Lower lobe of right lung (tissue), 2 donors: ENCODE results near the gene TRIM16. TPM values are rescaled to one million over a fixed set of nuclear protein-coding genes. Genes with fewer than 3 reads are reported as not detected.
"Not testable (repeated sequence)": the region's sequence is repeated elsewhere in the genome, so short reads cannot be mapped to it uniquely, and the experiment has no call there.

Source experiments
- ATAC-seq, 2 donors: fragments of 200-7000 bp; cut with Tn5 transposase; one replicate each; pipeline ENCODE4 v1.9.1; 2020 to 2022; ENCODE audit warnings: mild to moderate bottlenecking in 2 of 2, moderate library complexity in 2 of 2
- DNase-seq: peaks from one replicate; pipeline ENCODE4 v3.0.0-alpha.2; 2020
- H3K27ac ChIP-seq: fragments of 200-600 bp; one replicate; pipeline ENCODE4 v1.8.0; 2022
- H3K27me3 ChIP-seq: fragments of 200-600 bp; one replicate; pipeline ENCODE4 v1.8.0; 2022; ENCODE audit warnings: low read depth
- H3K36me3 ChIP-seq: fragments of 200-600 bp; one replicate; pipeline ENCODE4 v1.8.0; 2022; ENCODE audit warnings: mild to moderate bottlenecking
- H3K4me1 ChIP-seq: fragments of 200-600 bp; one replicate; pipeline ENCODE4 v1.8.0; 2022
- H3K4me3 ChIP-seq: fragments of 200-600 bp; one replicate; pipeline ENCODE4 v1.8.0; 2022; ENCODE audit warnings: mild to moderate bottlenecking
- H3K9me3 ChIP-seq: fragments of 200-600 bp; one replicate; pipeline ENCODE4 v1.8.0; 2022
- CTCF ChIP-seq: fragments of 200-600 bp; IDR thresholded peaks from one replicate; pipeline ENCODE4 v1.8.0; 2022; ENCODE audit warnings: antibody characterized with exemption, mild to moderate bottlenecking
- intact Hi-C: fragments of 100-400 bp; cut with DNase I; formaldehyde crosslinking; loops from one replicate; pipeline ENCODE4 v1.11.0; 2022
- total RNA-seq: library from RNA; stranded (reverse); fragmentation: NEBNext Ultra II Directional; extraction: Animal tissue kit (Norgen Biotek cat#: 25700); gene quantifications from one replicate; pipeline ENCODE4 v1.2.1, GENCODE V29; 2021
- donor health status: DM: no; HTN: yes; CAD: no; lungs with severe emphysema.

The TRIM16 gene
- total RNA-seq, 1 donor from 2014 or later, result 20.6 TPM

GRCh38 chr17:15652960-15653359, 31.2 kb downstream of the TRIM16 start:
- ATAC-seq (no peak), DNase-seq (no peak)
- intact Hi-C loops, result no loop called here
- H3K9me3 ChIP-seq, result no peaks in the 10 kb centered on the region
- no peaks in the 10 kb centered on the region for H3K36me3 ChIP-seq
- no peak overlapping the region for H3K27ac ChIP-seq
- peaks cover 35% of the 10 kb centered on the region for H3K4me1 ChIP-seq
- no peaks in the 10 kb centered on the region for H3K27me3 ChIP-seq
- no peak overlapping the region for H3K4me3 ChIP-seq
- no peak for TF ChIP-seq CTCF

GRCh38 chr17:15651583-15652110, 32.5 kb downstream of the TRIM16 start:
- no peak for TF ChIP-seq CTCF
- peak; percentile 94 to 96 for ATAC-seq
- Histone ChIP-seq H3K4me1 (peaks cover 35% of the 10 kb centered on the region), H3K9me3 (no peaks in the 10 kb centered on the region), H3K36me3 (no peaks in the 10 kb centered on the region), H3K27me3 (no peaks in the 10 kb centered on the region), H3K27ac (peak overlapping the region; percentile 77), H3K4me3 (peak overlapping the region; percentile 53)
- DNase-seq, result peak; percentile 95
- intact Hi-C loops, result no loop called here

GRCh38 chr17:15650741-15651582, 33.1 kb downstream of the TRIM16 start:
- Histone ChIP-seq H3K36me3 (no peaks in the 10 kb centered on the region), H3K4me3 (peak overlapping the region; percentile 53), H3K4me1 (peaks cover 35% of the 10 kb centered on the region), H3K27me3 (no peaks in the 10 kb centered on the region), H3K9me3 (no peaks in the 10 kb centered on the region), H3K27ac (peak overlapping the region; percentile 77)
- intact Hi-C loops, result no loop called here
- DNase-seq (no peak), ATAC-seq (peak; percentile 4 to 16)
- no peak for TF ChIP-seq CTCF

GRCh38 chr17:15649861-15650421, 34.2 kb downstream of the TRIM16 start:
- intact Hi-C loops, result no loop called here
- TF ChIP-seq CTCF, result no peak
- Histone ChIP-seq H3K9me3 (no peaks in the 10 kb centered on the region), H3K27ac (peak overlapping the region; percentile 77), H3K4me3 (peak overlapping the region; percentile 53), H3K4me1 (peaks cover 43% of the 10 kb centered on the region), H3K36me3 (no peaks in the 10 kb centered on the region), H3K27me3 (no peaks in the 10 kb centered on the region)
- DNase-seq, result no peak
- ATAC-seq, result peak in 1 of 2 donors; percentile 42

GRCh38 chr17:15648386-15648785, 35.7 kb downstream of the TRIM16 start:
- TF ChIP-seq CTCF, result no peak
- H3K27me3 ChIP-seq, result no peaks in the 10 kb centered on the region
- DNase-seq (no peak), ATAC-seq (no peak)
- intact Hi-C loops, result no loop called here
- H3K9me3 ChIP-seq, result no peaks in the 10 kb centered on the region
- H3K27ac ChIP-seq, result peak overlapping the region; percentile 1
- H3K36me3 ChIP-seq, result no peaks in the 10 kb centered on the region
- peaks cover 43% of the 10 kb centered on the region for H3K4me1 ChIP-seq
- peak overlapping the region; percentile 53 for H3K4me3 ChIP-seq

- H3K27me3 ChIP-seq, H3K4me3 ChIP-seq, intact Hi-C loops, DNase-seq, H3K36me3 ChIP-seq, H3K9me3 ChIP-seq: not testable (repeated sequence)
- peak overlapping the region; percentile 60 for H3K27ac ChIP-seq
- H3K4me1 ChIP-seq, result peaks cover 29% of the 10 kb centered on the region
- peak; percentile 58 to 67 for ATAC-seq
Measured at GRCh38 chr17:15645942-15646312, 38.2 kb downstream of the TRIM16 start.

GRCh38 chr17:15645099-15645941, 38.8 kb downstream of the TRIM16 start:
- intact Hi-C loops, result not testable (repeated sequence)

More at GRCh38 chr17:15645099-15645941, 38.8 kb downstream of the TRIM16 start:
- peak overlapping the region; percentile 60 for H3K27ac ChIP-seq
- H3K9me3 ChIP-seq, H3K4me3 ChIP-seq, DNase-seq, H3K27me3 ChIP-seq, H3K36me3 ChIP-seq: not testable (repeated sequence)
- peaks cover 23% of the 10 kb centered on the region for H3K4me1 ChIP-seq
- peak; percentile 19 to 34 for ATAC-seq
